Ishikawa (cell line): ENCODE results near the gene HYAL2.

Experiments
- CEBPB ChIP-seq: IDR thresholded peaks from 2 replicates; pipeline ENCODE4 v1.6.1; 2012
- CREB1 ChIP-seq: IDR thresholded peaks from 2 replicates; pipeline ENCODE4 v1.6.1; 2012; ENCODE audit warnings: low read depth
- EGR1 ChIP-seq: IDR thresholded peaks from 2 replicates; pipeline ENCODE4 v1.6.1; 2012
- EP300 ChIP-seq: IDR thresholded peaks from 2 replicates; pipeline ENCODE4 v1.6.1; 2012; ENCODE audit warnings: borderline replicate concordance
- FOXM1 ChIP-seq: IDR thresholded peaks from 2 replicates; pipeline ENCODE4 v1.6.1; 2012; ENCODE audit warnings: low read depth, borderline replicate concordance
- NFIC ChIP-seq: IDR thresholded peaks from 2 replicates; pipeline ENCODE4 v1.6.1; 2012
- RAD21 ChIP-seq: IDR thresholded peaks from 2 replicates; pipeline ENCODE4 v1.6.1; 2012; ENCODE audit warnings: low read depth
- TAF1 ChIP-seq: IDR thresholded peaks from 2 replicates; pipeline ENCODE4 v1.6.1; 2012; ENCODE audit warnings: low read depth, mild to moderate bottlenecking
- TCF12 ChIP-seq: IDR thresholded peaks from 2 replicates; pipeline ENCODE4 v1.6.1; 2012; ENCODE audit warnings: low read depth
- TEAD4 ChIP-seq: IDR thresholded peaks from 2 replicates; pipeline ENCODE4 v1.6.1; 2012
- YY1 ChIP-seq: IDR thresholded peaks from 2 replicates; pipeline ENCODE4 v1.6.1; 2012; ENCODE audit warnings: low read depth
- ZBTB7A ChIP-seq: IDR thresholded peaks from 2 replicates; pipeline ENCODE4 v1.6.1; 2012; ENCODE audit warnings: low read depth
- TF ChIP-seq, protein P1 (sequence below): IDR thresholded peaks from 2 replicates; pipeline ENCODE4 v1.6.1; 2012
- TF ChIP-seq, protein P2 (sequence below): IDR thresholded peaks from 2 replicates; pipeline ENCODE4 v1.6.1; 2012; ENCODE audit warnings: low read depth, mild to moderate bottlenecking
- TF ChIP-seq, protein P3 (sequence below): IDR thresholded peaks from 2 replicates; pipeline ENCODE4 v1.6.1; 2012

The HYAL2 gene

DNA sequence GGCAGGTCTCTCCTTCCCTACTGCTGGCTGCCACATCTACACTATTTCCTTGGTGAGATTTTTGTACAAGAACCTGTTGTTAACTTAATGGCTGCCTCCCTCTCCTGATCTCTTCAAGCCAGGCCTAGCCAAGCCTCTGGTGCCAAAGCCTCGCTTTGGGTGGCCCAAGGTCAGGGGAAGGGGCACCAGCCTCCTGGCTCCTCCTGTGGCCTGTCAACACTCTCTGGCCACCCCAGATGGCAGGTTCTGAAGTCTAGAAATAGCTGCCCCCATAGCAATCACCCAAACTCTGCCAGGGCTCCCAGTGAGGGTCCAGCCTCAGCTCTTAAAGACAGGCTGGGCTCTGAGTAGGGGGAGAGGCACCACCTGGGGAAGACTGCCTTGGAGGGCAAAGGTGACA is 35.3 kb downstream of the HYAL2 start:
- TF ChIP-seq EGR1 (no peak), CREB1 (no peak), YY1 (no peak), NFIC (no peak), RAD21 (no peak), EP300 (no peak), CEBPB (no peak), TEAD4 (no peak)
- TF ChIP-seq, protein P1, sequence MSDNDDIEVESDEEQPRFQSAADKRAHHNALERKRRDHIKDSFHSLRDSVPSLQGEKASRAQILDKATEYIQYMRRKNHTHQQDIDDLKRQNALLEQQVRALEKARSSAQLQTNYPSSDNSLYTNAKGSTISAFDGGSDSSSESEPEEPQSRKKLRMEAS = no peak
- TF ChIP-seq, protein P2, sequence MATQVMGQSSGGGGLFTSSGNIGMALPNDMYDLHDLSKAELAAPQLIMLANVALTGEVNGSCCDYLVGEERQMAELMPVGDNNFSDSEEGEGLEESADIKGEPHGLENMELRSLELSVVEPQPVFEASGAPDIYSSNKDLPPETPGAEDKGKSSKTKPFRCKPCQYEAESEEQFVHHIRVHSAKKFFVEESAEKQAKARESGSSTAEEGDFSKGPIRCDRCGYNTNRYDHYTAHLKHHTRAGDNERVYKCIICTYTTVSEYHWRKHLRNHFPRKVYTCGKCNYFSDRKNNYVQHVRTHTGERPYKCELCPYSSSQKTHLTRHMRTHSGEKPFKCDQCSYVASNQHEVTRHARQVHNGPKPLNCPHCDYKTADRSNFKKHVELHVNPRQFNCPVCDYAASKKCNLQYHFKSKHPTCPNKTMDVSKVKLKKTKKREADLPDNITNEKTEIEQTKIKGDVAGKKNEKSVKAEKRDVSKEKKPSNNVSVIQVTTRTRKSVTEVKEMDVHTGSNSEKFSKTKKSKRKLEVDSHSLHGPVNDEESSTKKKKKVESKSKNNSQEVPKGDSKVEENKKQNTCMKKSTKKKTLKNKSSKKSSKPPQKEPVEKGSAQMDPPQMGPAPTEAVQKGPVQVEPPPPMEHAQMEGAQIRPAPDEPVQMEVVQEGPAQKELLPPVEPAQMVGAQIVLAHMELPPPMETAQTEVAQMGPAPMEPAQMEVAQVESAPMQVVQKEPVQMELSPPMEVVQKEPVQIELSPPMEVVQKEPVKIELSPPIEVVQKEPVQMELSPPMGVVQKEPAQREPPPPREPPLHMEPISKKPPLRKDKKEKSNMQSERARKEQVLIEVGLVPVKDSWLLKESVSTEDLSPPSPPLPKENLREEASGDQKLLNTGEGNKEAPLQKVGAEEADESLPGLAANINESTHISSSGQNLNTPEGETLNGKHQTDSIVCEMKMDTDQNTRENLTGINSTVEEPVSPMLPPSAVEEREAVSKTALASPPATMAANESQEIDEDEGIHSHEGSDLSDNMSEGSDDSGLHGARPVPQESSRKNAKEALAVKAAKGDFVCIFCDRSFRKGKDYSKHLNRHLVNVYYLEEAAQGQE = no peak
- TF ChIP-seq, protein P3, sequence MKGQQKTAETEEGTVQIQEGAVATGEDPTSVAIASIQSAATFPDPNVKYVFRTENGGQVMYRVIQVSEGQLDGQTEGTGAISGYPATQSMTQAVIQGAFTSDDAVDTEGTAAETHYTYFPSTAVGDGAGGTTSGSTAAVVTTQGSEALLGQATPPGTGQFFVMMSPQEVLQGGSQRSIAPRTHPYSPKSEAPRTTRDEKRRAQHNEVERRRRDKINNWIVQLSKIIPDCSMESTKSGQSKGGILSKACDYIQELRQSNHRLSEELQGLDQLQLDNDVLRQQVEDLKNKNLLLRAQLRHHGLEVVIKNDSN = no peak

DNA sequence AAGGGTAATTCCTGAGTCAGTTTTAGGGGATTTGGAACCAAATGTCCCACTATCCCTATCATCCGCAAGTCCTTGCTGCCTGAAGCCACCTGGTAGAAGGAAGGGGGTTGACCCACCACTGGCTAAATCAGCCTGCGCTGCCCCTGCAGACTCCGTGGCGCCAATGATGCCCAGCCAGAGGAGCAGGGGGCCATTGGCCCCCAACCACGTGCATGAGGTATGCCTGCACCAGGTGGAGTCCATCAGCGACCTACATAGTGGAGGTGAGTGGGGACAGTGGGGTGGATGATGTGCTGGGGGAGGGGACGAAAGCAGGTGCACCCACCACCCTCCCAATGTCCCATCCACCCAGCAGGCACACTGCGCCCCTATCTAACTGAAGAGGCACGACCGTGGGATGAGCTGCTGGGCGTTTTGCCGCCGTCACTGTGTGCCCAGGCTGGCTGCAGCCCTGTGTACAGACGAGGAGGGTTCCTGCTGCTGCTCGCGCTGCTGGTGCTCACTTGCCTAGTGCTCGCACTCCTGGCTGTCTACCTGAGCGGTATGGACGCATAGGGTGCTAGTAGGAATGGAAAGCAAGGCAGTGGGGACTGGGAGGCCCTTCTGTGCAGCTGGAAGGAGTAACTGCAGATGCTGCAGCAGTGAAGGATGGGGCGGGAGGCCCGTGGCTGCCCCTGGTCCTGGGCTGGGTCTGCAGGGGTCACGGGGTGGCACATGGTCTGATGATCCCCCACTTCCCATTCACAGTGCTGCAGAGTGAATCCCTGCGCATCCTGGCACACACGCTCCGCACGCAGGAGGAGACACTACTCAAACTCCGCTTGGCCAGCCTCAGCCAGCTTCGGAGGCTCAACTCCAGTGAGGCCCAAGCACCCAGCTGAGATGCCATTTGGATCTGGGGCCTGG is 36.0 kb downstream of the HYAL2 start:
- TF ChIP-seq FOXM1 = no peak
- TF ChIP-seq, protein P1 = no peak
- no peak for TF ChIP-seq TCF12
- TF ChIP-seq TEAD4 = no peak
- no peak for TF ChIP-seq TAF1
- TF ChIP-seq, protein P2 = no peak
- TF ChIP-seq ZBTB7A = no peak
- TF ChIP-seq YY1 = no peak
- TF ChIP-seq RAD21 = no peak
- TF ChIP-seq CREB1 = no peak
- no peak for TF ChIP-seq NFIC
- no peak for TF ChIP-seq EP300
- no peak for TF ChIP-seq EGR1
- no peak for TF ChIP-seq CEBPB
- TF ChIP-seq, protein P3 = no peak

DNA sequence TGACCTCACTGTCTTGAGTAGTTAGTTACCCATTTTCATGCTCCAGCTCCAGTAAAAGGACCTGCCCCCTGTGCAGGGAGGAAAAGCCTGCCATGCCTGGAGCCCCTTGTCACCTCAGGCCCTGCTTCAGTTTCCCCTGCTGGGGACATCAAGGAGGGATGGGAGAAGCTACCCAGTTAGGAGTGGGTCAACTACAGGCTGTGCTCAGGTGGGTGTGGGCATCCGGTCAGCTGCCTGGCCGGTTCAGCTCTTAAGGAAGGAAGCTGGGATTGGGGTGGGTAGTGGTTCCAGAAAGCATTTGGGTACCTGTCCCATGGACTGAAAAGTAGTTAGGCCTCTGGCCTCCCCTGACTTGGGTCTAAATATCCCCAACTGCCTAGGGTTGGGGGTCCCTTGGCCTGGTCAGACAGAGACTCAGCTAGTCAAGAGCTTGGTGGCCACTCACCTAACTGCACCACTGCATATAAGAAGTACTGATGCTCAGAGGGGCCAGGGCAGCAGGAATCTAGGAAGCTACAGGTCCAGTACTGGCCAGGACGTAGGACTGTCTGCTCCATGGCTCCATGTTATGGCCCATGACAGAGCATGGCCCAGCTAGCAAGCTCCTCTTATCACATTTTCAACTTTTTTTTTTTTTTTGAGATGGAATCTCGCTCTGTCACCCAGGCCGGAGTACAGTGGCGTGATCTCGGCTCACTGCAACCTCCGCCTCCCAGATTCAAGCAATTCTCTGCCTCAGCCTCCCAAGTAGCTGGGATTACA is 43.1 kb downstream of the HYAL2 start:
- TF ChIP-seq NFIC (no peak), TCF12 (no peak), YY1 (no peak), EP300 (no peak)
- TF ChIP-seq, protein P2 = no peak

DNA sequence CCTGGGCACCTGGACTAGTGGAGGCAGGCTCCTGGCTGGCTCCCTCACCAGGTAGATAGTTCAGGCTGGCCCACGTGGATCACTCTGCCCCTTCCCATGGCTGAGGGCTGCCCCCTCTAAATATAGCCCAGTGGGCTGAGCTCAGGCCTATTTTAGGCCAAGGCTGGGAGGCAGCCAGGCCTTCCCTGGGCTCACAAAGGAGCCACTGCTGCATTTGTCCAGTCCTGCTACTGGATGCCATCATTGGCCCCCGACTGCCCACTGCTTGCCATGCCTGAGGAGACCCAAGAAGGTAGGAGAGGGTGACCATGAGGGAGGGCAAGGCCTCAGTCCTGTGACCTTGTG is 43.7 kb downstream of the HYAL2 start, which contains the start of gene LSMEM2:
Gene LSMEM2 (plus strand): TSS at position 208 of the 345 bp plus-strand sequence. CDS start 27 bp downstream, at position 235.
- TF ChIP-seq, protein P3 = no peak
- TF ChIP-seq RAD21 = no peak
- no peak for TF ChIP-seq CEBPB
- no peak for TF ChIP-seq ZBTB7A
